ENCODE data around the gene LINC01488. TPM values are rescaled to one million over a fixed set of nuclear protein-coding genes. Genes with fewer than 3 reads are reported as not detected.

LINC01488 gene
- total and polyA plus RNA-seq, 2 donors (not counting 1 experiment from before 2014, with no cell fraction given), result not detected

GRCh38 chr11:69535908-69536307 is 54.4 kb downstream of the LINC01488 start:
- intact Hi-C loops (cut with micrococcal nuclease), result no loop called here
- CTCF ChIA-PET, result no interaction called here
- Histone ChIP-seq H3K9ac (ENCODE audit: low read length) (no peak overlapping the region), H3K4me3 (ENCODE audit: control extremely low read depth in 1 of 5, extremely low read depth in 1 of 5, insufficient read depth in 1 of 5, low read depth in 2 of 5, low read length in 4 of 5) (no peak overlapping the region), H4K20me1 (ENCODE audit: control insufficient read depth, insufficient read depth, low read length, poor library complexity, severe bottlenecking) (no peaks in the 10 kb centered on the region), H3K4me1 (ENCODE audit: control insufficient read depth in 2 of 2, insufficient read depth in 2 of 2, low read length in 2 of 2) (peaks cover 25% of the 10 kb centered on the region in 2 donors), H3K27ac (ENCODE audit: low read length in 2 of 2) (no peak overlapping the region), H3K9me3 (ENCODE audit: control extremely low read depth in 1 of 3, control insufficient read depth in 2 of 3, insufficient read depth in 1 of 3, low read length in 2 of 3) (no peaks in the 10 kb centered on the region), H3K79me2 (ENCODE audit: control insufficient read depth, insufficient read depth, low read length) (no peaks in the 10 kb centered on the region), H3K27me3 (replicated peaks in 1 of 4; ENCODE audit: control extremely low read depth in 1 of 4, control insufficient read depth in 3 of 4, insufficient read depth in 4 of 4, low read length in 3 of 4) (no peaks in the 10 kb centered on the region), H2AFZ (ENCODE audit: insufficient read depth, low read depth, low read length, poor library complexity, severe bottlenecking) (no peak overlapping the region), H3K36me3 (replicated peaks in 1 of 2; ENCODE audit: control extremely low read depth in 1 of 2, control insufficient read depth in 1 of 2, extremely low read depth in 1 of 2, insufficient read depth in 2 of 2, low read length in 1 of 2) (no peaks in the 10 kb centered on the region), H3K4me2 (replicated peaks; ENCODE audit: low read depth, low read length, poor library complexity, severe bottlenecking) (no peak overlapping the region)
- peaks cover under 1% of the 10 kb centered on the region for H3K27me3 Mint-ChIP-seq
- no peaks in the 10 kb centered on the region for H3K9me3 Mint-ChIP-seq (ENCODE audit: insufficient read depth)
- POLR2A ChIA-PET, result no interaction called here
- H3K4me1 Mint-ChIP-seq, result peaks cover 21% of the 10 kb centered on the region
- 80% methylated on average over 5 of the region's 7 CpGs for WGBS (ENCODE audit: insufficient coverage)
- no peak for ATAC-seq (ENCODE audit: low read depth)
- no peak for TF ChIP-seq EZH2 (IDR thresholded peaks at IDR 0.05; ENCODE audit: borderline replicate concordance, insufficient read depth, low read depth, low read length, poor library complexity, severe bottlenecking)
- TF ChIP-seq CTCF (IDR thresholded peaks at IDR 0.05), result no peak
- no peak overlapping the region for H3K27ac Mint-ChIP-seq
- no peak overlapping the region for H3K4me3 Mint-ChIP-seq
- DNase-seq, result no peak

GRCh38 chr11:69536406-69536805 is 54.9 kb downstream of the LINC01488 start:
- intact Hi-C loops (cut with micrococcal nuclease), result no loop called here
- Mint-ChIP-seq H3K9me3 (ENCODE audit: insufficient read depth) (no peaks in the 10 kb centered on the region), H3K27me3 (peaks cover 3% of the 10 kb centered on the region)

More at GRCh38 chr11:69536406-69536805, 54.9 kb downstream of the LINC01488 start:
- peaks cover 20% of the 10 kb centered on the region in 2 donors for H3K4me1 ChIP-seq (ENCODE audit: control insufficient read depth in 2 of 2, insufficient read depth in 2 of 2, low read length in 2 of 2)
- ChIA-PET CTCF (no interaction called here), POLR2A (no interaction called here)
- H3K27me3 ChIP-seq (replicated peaks in 1 of 4; ENCODE audit: control extremely low read depth in 1 of 4, control insufficient read depth in 3 of 4, insufficient read depth in 4 of 4, low read length in 3 of 4), result no peaks in the 10 kb centered on the region
- H4K20me1 ChIP-seq (ENCODE audit: control insufficient read depth, insufficient read depth, low read length, poor library complexity, severe bottlenecking), result no peaks in the 10 kb centered on the region
- H3K4me2 ChIP-seq (replicated peaks; ENCODE audit: low read depth, low read length, poor library complexity, severe bottlenecking), result no peak overlapping the region
- H3K4me3 ChIP-seq (ENCODE audit: control extremely low read depth in 1 of 5, extremely low read depth in 1 of 5, insufficient read depth in 1 of 5, low read depth in 2 of 5, low read length in 4 of 5), result no peak overlapping the region
- no peaks in the 10 kb centered on the region for H3K36me3 ChIP-seq (replicated peaks in 1 of 2; ENCODE audit: control extremely low read depth in 1 of 2, control insufficient read depth in 1 of 2, extremely low read depth in 1 of 2, insufficient read depth in 2 of 2, low read length in 1 of 2)
- H3K9ac ChIP-seq (ENCODE audit: low read length), result no peak overlapping the region
- H3K4me1 Mint-ChIP-seq, result peaks cover 17% of the 10 kb centered on the region
- no peak overlapping the region for H3K27ac ChIP-seq (ENCODE audit: low read length in 2 of 2)
- DNase-seq, result no peak
- H2AFZ ChIP-seq (ENCODE audit: insufficient read depth, low read depth, low read length, poor library complexity, severe bottlenecking), result no peak overlapping the region
- H3K9me3 ChIP-seq (ENCODE audit: control extremely low read depth in 1 of 3, control insufficient read depth in 2 of 3, insufficient read depth in 1 of 3, low read length in 2 of 3), result no peaks in the 10 kb centered on the region
- TF ChIP-seq EZH2 (IDR thresholded peaks at IDR 0.05; ENCODE audit: borderline replicate concordance, insufficient read depth, low read depth, low read length, poor library complexity, severe bottlenecking), result no peak
- no peak for TF ChIP-seq CTCF (IDR thresholded peaks at IDR 0.05)
- H3K27ac Mint-ChIP-seq, result no peak overlapping the region
- ATAC-seq (ENCODE audit: low read depth), result no peak
- no peak overlapping the region for H3K4me3 Mint-ChIP-seq
- H3K79me2 ChIP-seq (ENCODE audit: control insufficient read depth, insufficient read depth, low read length), result no peaks in the 10 kb centered on the region
- 96% methylated on average over 5 of the region's 9 CpGs for WGBS (ENCODE audit: insufficient coverage)

All from B cell (primary cell).